GM19025 (cell line): ENCODE data around the gene SPC24.
"Not testable (repeated sequence)": the region's sequence is repeated elsewhere in the genome, so short reads cannot be mapped to it uniquely, and the experiment has no call there.

Experiments
- ATAC-seq: cut with Tn5 transposase; IDR thresholded peaks from one replicate; pipeline ENCODE4 v1.9.1; 2021; ENCODE audit warnings: mild to moderate bottlenecking, low read depth, moderate library complexity; ENCODE audit not compliant: unreplicated experiment

SPC24 gene

GRCh38 chr19:11192957-11193939 is 37.7 kb upstream of the SPC24 start:
- ATAC-seq, result no peak

- no peak for ATAC-seq
Measured at GRCh38 chr19:11191934-11192333, 36.4 kb upstream of the SPC24 start.

GRCh38 chr19:11191273-11191755 is 35.7 kb upstream of the SPC24 start:
- ATAC-seq, result no peak

- no peak for ATAC-seq
Measured at GRCh38 chr19:11190501-11190900, 34.9 kb upstream of the SPC24 start.

GRCh38 chr19:11187441-11187840 is 31.9 kb upstream of the SPC24 start:
- ATAC-seq, result no peak

- ATAC-seq, result no peak
Measured at GRCh38 chr19:11182994-11183393, 27.4 kb upstream of the SPC24 start.

- no peak for ATAC-seq
Measured at GRCh38 chr19:11181488-11181887, 25.9 kb upstream of the SPC24 start.

- not testable (repeated sequence) for ATAC-seq
Measured at GRCh38 chr19:11180975-11181374, 25.4 kb upstream of the SPC24 start.

GRCh38 chr19:11180346-11180745 is 24.8 kb upstream of the SPC24 start:
- ATAC-seq, result no peak

GRCh38 chr19:11179716-11180297 is 24.2 kb upstream of the SPC24 start:
- no peak for ATAC-seq

GRCh38 chr19:11179145-11179465 is 23.5 kb upstream of the SPC24 start:
- ATAC-seq, result not testable (repeated sequence)

GRCh38 chr19:11177592-11177991 is 22.0 kb upstream of the SPC24 start:
- ATAC-seq, result no peak

- no peak for ATAC-seq
Measured at GRCh38 chr19:11176466-11177193, 21.0 kb upstream of the SPC24 start.

- ATAC-seq, result no peak
Measured at GRCh38 chr19:11175920-11176319, 20.3 kb upstream of the SPC24 start.

- no peak for ATAC-seq
Measured at GRCh38 chr19:11174336-11174735, 18.8 kb upstream of the SPC24 start.

GRCh38 chr19:11173516-11174155 is 18.1 kb upstream of the SPC24 start:
- ATAC-seq, result no peak

GRCh38 chr19:11172576-11172975 is 17.0 kb upstream of the SPC24 start:
- ATAC-seq, result no peak

- no peak for ATAC-seq
Measured at GRCh38 chr19:11171144-11171543, 15.6 kb upstream of the SPC24 start.

- no peak for ATAC-seq
Measured at GRCh38 chr19:11169896-11170678, 14.5 kb upstream of the SPC24 start.

GRCh38 chr19:11168568-11168967 is 13.0 kb upstream of the SPC24 start:
- ATAC-seq, result no peak
